LNCaP clone FGC (cell line): ENCODE results near the gene SLC35B4.

Experiments used
- DNase-seq: peaks from one replicate; pipeline ENCODE4 v3.0.0-alpha.2; 2011; ENCODE audit warnings: low read depth
- H3K4me3 ChIP-seq: 2 replicates; pipeline ENCODE4 v1.5.1; 2011; ENCODE audit warnings: mild to moderate bottlenecking, low read depth, low read length, control low read depth
- CTCF ChIP-seq: IDR thresholded peaks from 2 replicates; pipeline ENCODE4 v1.5.1; 2012; ENCODE audit warnings: mild to moderate bottlenecking; ENCODE audit not compliant: control insufficient read depth, insufficient read depth; ENCODE audit errors: extremely low read depth

Gene SLC35B4

GRCh38 chr7:134293002-134293740 is 23.6 kb downstream of the SLC35B4 start:
- H3K4me3 ChIP-seq, result no peak overlapping the region
- DNase-seq, result no peak
- no peak for TF ChIP-seq CTCF

DNA sequence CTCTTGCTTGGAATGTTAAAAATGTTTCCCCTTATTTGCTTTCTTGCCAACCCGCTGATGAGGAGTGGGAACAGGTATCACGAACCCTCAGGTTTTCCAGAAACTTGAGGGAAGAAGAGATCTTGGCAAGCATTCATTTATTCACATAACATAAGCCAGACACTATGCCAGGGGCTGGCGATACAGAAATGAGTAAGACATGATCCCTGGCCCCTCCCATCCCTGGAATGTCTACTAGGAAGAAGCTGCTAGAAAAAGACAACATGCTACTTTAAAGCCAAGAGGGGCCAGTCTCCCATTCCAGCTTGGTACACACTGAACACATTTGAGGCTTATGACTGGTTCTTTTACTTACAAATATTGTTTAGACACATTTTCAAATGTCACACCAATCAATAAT is 26.4 kb downstream of the SLC35B4 start:
- TF ChIP-seq CTCF, result no peak
- no peak for DNase-seq
- no peak overlapping the region for H3K4me3 ChIP-seq

GRCh38 chr7:134289841-134290240 is 26.9 kb downstream of the SLC35B4 start:
- DNase-seq, result no peak
- no peak for TF ChIP-seq CTCF
- H3K4me3 ChIP-seq, result no peak overlapping the region

GRCh38 chr7:134289423-134289822 is 27.3 kb downstream of the SLC35B4 start:
- no peak for DNase-seq
- no peak overlapping the region for H3K4me3 ChIP-seq
- TF ChIP-seq CTCF, result no peak

GRCh38 chr7:134287916-134288659 is 28.6 kb downstream of the SLC35B4 start:
- no peak for TF ChIP-seq CTCF
- no peak overlapping the region for H3K4me3 ChIP-seq
- DNase-seq, result no peak

- DNase-seq, result no peak
- no peak overlapping the region for H3K4me3 ChIP-seq
- no peak for TF ChIP-seq CTCF
These were observed 31.8 kb downstream of the SLC35B4 start for GRCh38 chr7:134284952-134285351.

DNA sequence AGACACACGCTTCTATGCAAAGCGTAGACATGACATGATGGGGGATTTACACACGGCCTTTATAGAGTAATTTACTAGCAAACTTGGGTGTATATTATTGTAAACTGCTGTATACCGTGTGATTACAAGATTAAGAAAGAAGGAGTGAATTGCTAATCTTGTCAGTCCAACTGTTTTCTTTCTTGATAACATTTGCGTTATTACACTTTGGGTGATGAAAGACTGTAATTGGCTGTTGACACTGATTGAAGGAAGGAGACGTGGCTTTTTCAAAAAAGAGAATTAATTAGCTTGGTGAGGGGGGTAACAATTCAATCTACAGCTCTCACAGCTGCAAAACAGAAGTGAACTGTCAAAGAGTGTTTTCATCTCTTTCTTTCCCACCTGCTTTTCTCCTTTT is 32.7 kb downstream of the SLC35B4 start:
- no peak for DNase-seq
- H3K4me3 ChIP-seq, result no peak overlapping the region
- TF ChIP-seq CTCF, result no peak
